ENCODE measurements around the gene IRF2BPL.
A peak's percentile ranks its signal among the peaks of the same experiment; 100 is the strongest.

IRF2BPL gene

DNA sequence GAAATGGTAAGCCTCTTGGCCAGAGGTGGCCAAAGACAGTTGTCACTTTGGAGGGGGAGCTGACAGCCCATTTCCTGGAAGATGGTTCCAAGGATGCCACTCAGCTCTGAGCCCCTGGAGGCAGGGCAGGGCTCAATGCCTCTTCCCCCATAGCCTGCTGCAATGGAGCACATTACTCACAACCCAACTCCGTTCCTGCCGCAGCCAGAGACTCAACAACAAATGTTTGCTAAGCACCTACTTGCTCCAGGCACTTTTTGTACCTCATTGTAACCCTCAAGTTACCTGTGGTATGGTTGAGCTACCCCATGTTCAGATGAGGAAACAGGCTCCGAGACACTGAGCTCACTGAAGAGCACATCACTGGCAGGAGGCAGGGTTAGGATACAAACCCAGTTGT, 19.5 kb downstream of the IRF2BPL start:
- DNase-seq: no peak

DNA sequence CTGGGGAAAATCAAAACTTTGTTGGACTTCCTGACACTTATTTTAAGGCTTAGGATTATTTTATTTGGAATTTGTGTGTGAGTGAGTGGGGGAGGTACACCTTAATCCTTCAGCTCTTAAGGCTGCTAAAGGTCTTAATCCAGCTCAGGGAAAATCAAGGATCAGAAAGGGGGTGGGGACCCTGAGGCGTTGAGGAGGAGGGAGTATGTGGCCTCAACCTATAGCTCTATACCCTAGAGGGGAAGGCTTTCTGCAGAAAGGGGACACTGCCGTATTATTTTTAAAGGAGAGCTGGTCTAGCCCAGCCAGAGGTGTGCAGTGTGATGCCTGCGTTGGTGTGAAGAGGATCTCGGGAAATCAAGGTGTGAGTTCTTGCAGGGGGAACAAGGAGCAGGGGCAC, 20.0 kb downstream of the IRF2BPL start:
- DNase-seq: no peak

DNA sequence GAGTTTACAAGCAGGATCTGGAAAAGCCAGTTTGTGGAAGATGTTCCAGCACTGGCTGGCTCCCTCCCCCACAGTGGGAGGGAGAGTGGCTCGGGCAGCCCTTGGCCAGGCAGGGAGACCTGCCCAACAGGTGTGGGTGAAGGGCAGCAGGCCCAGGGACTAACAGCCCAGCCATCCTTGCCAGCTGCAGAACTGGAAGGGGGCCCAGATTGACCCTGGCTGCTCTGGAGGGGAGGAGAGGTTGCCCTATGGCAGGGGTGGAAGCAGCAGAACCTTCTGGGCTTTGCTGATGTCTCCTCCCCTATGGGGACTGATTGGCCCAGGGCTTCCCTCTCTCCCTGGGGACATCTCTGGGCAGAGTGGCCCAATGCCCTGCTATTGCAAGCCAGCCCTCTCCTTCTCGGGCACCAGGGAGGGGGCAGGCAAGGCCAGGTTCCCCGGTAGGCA, 20.5 kb downstream of the IRF2BPL start:
- no peak for DNase-seq

DNA sequence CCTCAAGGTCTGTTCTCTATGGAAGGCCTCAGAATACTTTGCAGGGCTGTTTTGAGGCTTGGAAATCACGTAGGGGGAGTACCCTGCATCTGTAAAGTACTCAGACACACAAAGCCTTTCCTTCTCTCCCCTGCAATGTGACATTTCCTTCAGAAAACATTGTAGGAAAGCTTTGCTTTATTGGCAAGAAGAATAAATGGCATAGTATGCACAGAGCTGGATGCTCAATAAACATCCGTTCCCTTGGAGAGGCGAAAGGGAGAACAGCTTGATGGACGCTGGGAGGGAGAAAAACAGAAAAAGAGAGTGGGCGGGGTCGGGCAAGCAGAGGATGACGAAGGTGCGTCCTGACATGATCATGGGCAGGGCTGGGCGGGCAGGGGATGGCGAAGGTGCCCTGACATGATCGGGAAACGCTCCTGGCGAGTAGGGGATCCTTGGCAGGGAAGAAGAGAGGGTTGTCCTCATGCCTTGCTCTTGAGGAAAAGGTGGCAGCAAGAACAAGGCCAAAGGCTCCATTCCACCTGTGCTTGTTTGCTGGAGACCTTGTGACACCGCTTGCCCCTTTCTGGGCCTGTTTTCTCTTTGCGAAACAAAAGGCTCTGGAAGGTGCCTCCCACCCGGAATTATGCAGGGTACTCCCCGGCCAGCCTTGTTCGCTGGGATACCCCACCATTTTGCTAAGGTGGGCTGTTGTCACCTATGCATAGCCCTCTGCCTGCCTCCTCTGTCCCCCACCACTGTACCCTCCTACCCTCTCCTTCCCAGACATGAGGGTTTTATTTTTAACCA, 21.1 kb downstream of the IRF2BPL start:
- DNase-seq: no peak

DNA sequence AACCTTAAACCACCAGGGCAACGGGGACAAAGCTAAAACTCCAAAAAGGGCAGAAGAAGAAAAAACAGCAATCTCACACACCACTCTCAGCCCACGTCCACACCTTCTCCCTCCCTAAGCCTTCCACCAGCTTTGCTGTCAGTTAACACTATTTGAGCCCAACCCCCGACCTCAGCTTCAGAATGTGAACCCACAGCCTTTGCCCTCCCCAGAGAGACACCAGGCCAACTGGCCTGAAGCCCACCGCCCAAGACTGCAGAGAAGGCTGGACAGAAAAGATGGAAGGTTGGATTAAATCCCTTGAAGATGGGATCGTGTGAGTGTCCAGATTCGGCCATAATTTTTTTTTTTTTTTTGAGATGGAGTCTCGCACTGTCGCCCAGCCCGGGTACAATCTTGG, 22.4 kb downstream of the IRF2BPL start:
- no peak for DNase-seq

DNA sequence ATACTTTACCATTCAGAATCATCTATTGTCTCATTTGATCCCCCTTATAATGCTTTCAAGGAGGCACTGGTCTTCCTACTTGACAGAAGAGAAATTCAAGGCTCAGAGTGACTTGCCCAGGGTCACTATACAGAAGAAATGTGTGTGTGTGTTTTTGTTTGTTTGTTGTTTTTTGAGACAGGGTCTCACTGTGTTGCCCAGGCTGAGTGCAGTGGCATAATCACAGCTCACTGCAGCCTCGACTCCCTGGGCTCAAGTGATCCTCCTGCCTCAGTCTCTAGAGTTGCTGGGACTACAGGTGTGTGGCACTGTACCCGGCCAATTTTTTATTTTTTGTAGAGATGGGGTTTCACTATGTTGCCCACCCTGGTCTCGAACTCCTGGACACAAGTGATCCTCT, 22.9 kb downstream of the IRF2BPL start:
- no peak for DNase-seq

DNA sequence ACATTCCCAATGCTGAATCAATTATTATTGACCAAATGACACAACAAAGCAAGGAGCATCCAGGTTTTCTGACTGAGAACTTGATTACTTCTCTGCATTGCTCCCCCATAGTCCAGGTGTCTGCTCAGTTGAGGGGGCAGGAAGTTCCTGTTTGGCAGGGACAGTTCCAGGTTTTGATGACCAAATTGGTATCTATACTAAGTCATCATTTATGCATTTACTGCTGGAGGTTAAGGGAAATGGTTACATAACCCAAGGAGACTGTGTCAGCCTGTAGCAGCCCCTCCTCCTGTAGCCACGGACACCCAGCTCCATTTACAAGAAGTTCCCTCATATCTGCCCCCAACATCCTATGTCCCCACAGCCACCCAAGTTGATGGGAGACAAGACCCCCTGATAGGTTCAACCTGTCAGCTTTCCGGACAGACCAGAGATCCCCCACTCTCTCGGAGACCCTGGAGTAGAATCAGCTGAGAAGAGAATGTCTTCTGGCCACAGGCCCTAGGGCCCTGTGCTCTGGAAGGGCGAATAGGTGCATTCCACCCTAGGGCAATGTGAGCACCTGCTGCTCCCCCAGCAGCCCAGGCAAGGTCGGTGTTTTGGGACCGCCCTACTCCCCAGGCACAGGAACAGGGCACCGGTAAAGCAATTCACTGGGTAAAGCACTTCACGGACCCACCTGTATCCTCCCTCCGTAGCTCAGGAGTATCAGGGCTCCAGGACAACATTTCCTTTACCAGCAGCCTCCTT, 23.6 kb downstream of the IRF2BPL start:
- no peak for DNase-seq

DNA sequence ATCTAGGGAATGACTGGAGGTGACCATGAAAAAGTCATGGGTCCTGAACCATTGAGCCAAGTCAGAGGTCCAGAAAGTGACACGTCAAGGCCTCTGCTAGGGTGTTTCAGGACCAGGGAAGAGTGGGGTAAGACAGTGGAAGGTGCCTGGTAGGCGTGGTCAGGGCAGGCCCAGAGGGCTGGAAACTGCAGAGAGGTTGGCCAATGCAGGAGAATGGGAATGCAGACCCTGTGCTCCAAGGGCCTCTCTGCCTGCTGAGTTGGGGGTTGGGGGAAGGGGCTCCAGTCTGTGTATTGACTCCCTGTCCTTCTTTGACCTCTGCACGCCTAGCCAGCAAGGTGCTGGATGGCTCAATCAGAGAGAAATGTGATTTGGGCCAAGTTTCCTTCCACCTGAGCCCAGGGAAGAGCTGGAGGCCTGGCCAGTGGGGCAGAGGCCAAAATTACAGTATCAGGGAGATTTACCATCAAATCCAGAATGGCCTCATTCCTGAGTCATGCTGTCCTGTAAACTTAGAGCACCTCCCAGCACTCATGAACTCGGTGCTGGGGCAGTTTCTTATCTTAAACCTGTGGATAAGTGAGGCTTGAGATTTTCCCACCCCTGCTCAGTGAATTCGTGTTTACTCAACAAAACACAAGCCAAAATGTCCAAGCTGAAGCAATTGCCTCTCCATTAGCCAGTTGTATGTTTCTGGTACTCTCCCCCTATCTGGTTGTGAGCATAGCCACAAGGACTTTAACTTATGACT, 24.4 kb downstream of the IRF2BPL start:
- DNase-seq: no peak

DNA sequence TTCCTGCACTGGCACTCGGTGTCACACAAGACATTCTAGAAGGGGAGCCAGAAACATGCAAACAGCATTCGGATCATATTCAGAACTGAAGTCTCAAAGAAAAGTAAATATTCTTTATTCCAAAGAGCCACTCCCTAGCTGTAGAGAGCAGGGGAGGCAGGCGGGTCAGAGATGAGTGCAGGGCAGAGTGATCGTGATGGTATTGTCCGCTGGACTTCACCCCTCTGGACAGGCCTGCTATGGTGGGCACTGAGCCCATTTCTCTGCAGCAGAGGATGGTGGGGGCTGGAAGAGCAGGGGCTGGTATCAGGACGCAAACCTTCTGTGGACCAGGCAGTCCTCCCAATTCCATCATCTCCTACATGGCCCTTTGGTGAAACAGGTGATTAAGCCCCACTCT, 25.6 kb downstream of the IRF2BPL start:
- DNase-seq: no peak

DNA sequence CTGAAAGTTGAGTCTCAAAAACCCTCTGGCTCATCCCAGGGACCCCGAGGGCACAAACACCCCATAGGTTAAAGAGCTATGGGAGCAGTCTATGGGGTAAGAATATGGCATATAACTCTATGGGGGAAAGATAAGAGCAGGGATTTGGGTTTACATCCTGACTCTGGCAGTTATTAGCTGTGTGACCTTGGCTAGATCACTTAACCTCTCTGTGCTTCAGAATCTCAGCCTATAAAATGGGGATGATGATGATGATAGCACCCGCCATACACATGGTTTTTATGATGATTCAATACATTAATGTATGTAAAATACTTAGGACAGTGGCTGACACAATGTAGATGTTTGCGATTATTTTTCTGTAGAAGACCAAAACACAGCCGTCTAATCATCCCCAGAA, 26.2 kb downstream of the IRF2BPL start:
- no peak for DNase-seq

DNA sequence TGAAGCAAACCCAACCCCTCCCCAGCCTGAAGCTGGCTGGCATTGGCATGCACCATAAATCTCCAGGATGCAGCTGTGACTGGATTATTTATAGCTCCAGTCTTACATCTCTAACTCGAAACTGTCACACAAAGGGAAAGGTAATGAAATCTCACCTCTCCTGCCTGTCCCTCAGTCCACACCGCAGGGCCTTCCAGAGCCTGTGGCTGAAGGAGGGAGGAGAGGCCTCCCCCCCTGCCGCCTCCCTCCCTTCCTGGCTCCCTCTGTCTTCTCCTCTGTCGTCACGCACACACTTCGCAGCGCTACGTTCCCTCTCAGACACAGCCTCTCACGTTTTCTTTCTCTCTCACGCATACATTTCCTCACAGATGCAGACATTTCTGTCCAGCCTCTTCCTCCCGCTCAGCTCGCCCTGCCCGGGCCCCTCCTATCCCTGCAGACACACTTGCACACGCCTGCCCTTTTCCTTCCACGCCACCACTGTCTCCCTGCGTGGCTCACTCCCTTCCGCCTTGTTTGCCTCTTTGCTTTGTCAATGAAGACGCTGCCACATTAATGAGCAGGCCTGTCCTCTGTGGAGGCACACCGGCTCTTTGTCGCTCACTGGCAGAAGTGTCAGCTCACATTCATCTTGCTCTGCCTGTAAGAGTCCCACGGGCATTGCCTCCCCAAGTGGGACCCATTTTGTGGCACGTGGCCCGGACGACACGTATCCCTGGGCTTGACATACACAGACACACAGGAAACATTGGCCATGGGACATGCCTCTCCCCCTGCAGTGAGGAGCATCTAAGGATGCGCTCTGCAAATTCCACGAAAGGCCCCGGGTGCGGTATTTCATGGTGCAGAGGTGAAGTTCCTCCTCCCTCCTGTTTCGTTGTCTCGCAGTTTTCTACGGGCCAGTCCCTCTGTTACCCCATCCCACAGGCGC, 27.9 kb downstream of the IRF2BPL start:
- DNase-seq: peak; percentile 74

DNA sequence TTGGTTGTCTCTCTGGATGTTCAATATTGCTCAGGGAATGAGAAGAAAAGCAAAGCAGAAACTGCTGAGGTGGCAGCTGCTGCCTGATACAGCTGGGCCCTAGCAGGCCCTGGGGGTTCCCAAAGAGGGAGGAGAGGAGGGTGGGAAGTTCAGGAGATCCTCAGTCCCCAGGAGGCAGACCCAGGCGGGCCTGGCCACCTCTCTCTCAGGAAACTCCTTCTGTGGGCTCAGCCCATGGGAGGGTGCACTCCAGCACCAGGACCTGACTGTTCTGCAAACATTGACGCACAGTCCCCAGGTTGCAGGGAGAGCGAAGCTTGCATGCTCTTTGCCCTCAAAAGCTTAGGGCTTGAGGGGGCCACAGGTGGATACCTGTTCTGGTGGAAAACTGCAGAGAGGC, 29.6 kb downstream of the IRF2BPL start:
- no peak for DNase-seq

DNA sequence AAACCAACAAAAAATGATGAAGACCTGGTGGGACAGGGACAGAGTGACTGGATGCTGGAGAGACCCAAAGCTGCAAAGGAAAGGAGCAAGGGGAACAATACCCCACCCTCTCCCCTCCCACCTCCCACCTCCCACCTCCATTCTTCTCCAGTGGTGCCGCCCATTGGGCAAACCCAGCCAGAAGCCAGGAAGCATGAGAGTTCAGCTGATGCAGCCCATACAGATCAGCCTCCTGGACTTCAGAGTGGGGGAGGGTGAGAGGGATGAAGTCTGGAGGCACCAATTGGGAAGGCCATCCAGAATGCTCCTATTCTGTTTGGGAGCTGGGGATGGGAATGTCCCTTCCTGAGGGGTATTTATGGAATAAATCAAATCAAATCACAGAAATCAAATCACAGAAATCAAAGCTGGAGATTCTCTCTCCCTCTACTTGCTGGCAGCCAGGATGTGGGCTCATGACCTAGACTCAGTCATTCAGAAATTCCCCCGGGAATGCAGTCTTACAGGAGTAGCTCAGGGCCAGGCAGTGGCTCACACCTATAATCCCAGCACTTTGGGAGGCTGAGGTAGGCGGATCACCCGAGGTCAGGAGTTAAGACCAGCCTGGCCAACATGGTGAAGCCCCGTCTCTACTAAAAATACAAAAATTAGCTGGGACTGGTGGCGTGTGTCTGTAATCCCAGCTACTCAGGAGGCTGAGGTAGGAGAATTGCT, 31.1 kb downstream of the IRF2BPL start:
- no peak for DNase-seq

DNA sequence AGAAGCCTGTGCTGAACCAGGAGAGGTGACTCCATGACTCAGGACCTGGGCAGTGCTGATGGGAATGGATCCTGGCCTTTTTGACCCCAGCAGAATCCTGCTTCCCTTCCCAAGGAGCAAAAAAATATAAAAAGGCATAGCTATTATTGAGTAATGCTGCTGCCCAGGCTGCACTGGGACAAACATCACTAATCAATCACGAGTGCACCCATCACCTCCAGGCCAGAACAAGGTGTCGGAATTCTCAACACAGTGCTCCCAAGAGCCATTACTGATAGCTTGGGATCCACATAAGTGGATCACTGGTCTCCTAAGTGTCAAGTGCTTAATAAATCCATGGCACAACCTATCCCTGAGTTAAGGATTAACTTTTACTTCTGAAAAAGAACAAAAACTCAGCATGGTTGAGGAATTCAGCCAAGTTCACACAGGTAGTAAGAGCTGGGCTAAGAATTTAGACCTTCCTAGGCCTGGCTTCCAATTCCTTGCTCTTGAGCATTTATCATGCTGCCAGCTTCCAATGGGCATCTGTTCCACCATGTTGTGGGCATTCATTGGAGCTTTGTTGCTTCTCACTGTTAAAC, 31.9 kb downstream of the IRF2BPL start:
- DNase-seq: no peak

DNA sequence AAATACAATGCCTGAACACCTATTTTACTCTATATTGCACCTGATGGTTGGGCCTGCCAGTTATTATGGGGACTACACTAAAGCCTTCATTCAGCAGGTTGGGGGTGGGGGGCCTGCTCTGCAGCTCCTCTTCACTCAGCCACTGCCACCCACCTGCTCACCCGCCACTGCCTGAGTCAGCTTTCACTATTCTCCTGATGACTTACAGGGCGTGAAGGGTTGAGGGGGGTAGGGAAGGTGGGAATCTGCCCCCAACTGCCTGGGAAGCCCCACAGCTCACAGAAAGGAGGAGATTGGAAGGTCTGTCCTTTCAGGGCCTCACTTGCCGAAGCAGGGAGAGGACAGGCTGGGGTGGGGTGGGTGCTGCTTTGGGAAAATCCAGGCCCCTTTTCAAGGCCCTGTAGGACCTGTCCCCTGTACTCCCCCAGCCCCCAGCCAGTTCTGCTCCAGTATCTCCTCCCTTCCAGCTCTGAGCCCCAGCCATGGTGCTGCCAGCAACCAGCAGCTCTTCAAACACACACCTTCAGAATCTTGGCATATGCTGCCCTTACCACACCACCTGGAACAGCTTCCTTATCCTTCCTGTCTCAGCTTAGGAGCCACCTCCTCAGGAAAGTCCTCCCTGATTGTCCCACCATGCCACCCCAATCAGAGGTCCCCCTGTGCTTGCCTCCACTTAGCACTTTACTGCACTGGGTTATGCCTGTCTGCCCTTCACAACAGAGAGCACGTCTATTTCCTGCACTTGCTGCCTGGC, 33.1 kb downstream of the IRF2BPL start:
- no peak for DNase-seq

DNA sequence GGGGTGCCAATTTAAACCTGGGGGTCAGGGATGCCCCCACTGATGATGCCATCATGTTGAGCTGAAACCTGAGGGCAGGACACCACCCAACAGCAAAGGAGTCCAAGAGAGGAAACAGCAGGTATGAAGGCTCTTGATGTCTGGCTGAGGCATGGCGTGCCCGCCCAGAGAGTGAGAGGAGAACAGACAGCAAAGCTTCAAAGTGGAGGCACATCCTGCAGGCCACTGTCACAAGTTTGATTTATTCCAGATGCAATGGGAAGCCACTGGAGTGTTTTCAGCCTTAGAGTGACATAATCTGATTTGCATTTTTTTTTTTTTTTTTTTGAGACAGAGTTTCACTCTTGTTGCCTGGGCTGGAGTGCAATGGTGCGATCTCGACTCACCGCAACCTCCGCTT, 34.8 kb downstream of the IRF2BPL start:
- no peak for DNase-seq

DNA sequence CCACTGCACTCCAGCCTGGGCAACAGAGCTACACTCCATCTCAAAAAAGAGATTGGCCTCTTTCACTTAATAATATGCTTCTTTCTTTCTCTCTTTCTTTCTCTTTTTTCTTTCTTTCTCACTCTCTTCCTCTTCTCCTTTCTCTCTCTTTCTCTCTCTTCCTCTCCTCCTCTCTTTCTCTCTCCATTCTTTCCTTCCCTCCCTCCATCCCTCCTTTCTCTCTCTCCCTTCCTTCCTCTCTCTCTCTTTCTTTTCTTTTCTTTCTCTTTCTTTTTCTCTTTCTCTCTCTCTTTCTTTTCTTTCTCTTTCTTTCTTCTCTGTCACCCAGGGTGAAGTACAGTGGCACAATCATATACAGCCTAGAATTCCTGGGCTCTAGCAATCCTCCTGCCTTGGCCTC, 38.4 kb downstream of the IRF2BPL start:
- no peak for DNase-seq

DNA sequence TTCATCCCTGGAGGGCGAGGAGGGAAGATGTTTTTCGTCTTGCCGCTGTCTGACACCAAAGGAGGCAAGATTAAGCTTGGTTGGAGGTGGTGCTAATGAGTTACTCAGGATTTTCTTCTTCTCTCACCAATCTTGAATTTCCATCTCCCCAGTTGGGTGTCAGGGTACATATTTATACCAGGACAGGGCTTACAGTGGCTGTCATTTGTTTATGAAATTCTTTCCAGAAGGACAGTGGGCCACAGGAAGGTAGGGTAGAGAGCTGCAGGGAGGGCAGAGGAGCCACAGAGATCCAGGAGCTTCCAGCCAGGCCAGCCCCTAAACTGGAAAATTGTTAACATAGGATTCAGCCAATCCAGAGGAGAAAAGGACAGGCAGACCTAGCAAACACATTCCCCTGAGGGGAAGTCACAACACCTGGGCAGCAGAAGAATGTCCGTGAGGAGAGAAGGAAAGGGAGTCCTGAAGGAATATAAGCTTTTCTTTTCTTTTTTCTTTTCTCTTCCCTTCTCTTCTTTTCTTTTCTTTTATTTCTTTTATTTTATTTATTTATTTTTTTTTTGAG, 40.5 kb downstream of the IRF2BPL start:
- DNase-seq: no peak

DNA sequence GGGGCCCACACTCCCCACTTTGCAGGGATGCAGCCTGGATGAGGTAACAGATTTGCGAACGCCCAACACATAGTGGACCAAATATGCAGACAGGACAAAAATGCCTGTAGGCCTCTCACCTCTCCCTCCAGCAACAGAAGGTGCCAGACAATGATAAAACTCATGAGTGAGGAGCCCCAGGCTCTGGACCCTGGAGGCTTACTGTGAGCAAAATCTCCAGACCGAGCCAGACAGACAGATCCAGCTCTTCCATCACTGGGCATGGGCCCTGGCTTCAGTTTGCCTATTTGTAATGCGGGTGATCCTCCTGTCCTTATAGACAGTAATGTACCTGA, 42.3 kb downstream of the IRF2BPL start:
- DNase-seq: no peak

DNA sequence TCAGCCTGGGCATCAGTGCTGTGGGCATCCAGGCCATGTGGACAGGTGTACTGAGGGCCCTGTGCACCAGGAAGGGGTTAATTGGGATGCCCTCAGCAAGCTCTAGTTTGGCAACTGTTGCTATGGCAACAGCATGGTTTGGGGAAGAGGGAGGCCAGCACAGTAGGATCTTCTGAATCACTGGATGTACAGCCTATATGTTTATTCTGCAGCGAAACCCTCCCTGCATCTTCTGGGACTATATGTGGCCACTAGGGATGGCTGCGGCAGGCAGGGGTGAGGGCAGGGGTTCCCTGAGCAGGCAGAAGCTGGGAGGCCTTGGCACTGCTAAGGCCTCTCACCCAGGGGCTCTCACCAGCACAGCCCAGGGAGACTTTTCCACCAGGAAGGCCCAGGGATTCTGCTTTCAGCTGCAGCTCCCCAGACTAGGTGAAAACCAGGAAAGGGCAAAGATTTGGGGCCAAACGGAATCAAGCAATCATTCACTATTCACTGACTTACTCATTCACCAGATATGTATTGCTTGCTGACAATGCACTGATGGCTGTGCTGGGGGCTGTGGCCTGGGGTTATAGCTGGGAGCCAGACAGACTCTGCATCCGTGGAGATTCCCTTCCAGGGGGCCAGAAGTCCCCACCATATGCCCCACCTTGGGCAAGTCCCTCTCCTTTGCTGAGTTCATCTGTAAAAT, 42.8 kb downstream of the IRF2BPL start:
- no peak for DNase-seq

All from right forelimb (tissue), 1 donor.